CD4-positive, CD25-positive, alpha-beta regulatory T cell (primary cell): ENCODE measurements around the gene SOX6. TPM values are rescaled to one million over a fixed set of nuclear protein-coding genes. Genes with fewer than 3 reads are reported as not detected.

ENCODE experiments used
- ATAC-seq, 2 donors: fragments of 150-1000 bp; cut with Tn5 transposase; one replicate each; pipeline ENCODE4 v1.10.0; 2021; ENCODE audit warnings: low read depth in 2 of 2, moderate number of reproducible peaks in 2 of 2, moderate library complexity in 1 of 2
- DNase-seq, 3 donors: peaks; one replicate each; pipeline versions ENCODE4 v3.0.0 to v3.0.0-alpha.2; 2012 to 2022; ENCODE audit warnings: mixed read lengths in 1 of 3
- H3K27ac ChIP-seq: one replicate; pipeline ENCODE4 v1.7.0; 2013; ENCODE audit warnings: mild to moderate bottlenecking, low read length; ENCODE audit not compliant: insufficient read depth, poor library complexity, severe bottlenecking
- H3K27me3 ChIP-seq: one replicate; pipeline ENCODE4 v1.7.0; 2013; ENCODE audit warnings: low read length; ENCODE audit not compliant: control insufficient read depth, insufficient read depth
- H3K36me3 ChIP-seq: one replicate; pipeline ENCODE4 v1.7.0; 2013; ENCODE audit warnings: mild to moderate bottlenecking, low read length, moderate library complexity; ENCODE audit not compliant: control insufficient read depth, insufficient read depth
- H3K4me1 ChIP-seq: 2 replicates; pipeline ENCODE4 v1.7.0; 2013; ENCODE audit warnings: mild to moderate bottlenecking, low read length; ENCODE audit not compliant: insufficient read depth, control insufficient read depth, poor library complexity, severe bottlenecking
- H3K4me3 ChIP-seq: one replicate; pipeline ENCODE4 v1.7.0; 2013; ENCODE audit warnings: low read depth, mild to moderate bottlenecking, low read length, moderate library complexity
- H3K9me3 ChIP-seq, 2 experiments: 1 replicate in 1 of 2; 2 replicates in 1 of 2; pipeline ENCODE4 v1.7.0; 2013; ENCODE audit warnings: low read length in 2 of 2, mild to moderate bottlenecking in 1 of 2, moderate library complexity in 1 of 2; ENCODE audit not compliant: control insufficient read depth in 2 of 2
- H3K27ac Mint-ChIP-seq, 3 donors: one replicate each; pipeline ENCODE4 v1.8.0; 2020 to 2022; ENCODE audit warnings: mild to moderate bottlenecking in 3 of 3, mixed read lengths in 3 of 3, moderate library complexity in 2 of 3
- H3K27me3 Mint-ChIP-seq: one replicate; pipeline ENCODE4 v1.8.0; 2022; ENCODE audit warnings: mild to moderate bottlenecking, mixed read lengths
- H3K36me3 Mint-ChIP-seq: one replicate; pipeline ENCODE4 v1.8.0; 2020; ENCODE audit warnings: mixed read lengths
- H3K4me1 Mint-ChIP-seq, 4 donors: one replicate each; pipeline ENCODE4 v1.8.0; 2020 to 2022; ENCODE audit warnings: mixed read lengths in 4 of 4, mild to moderate bottlenecking in 1 of 4
- H3K4me3 Mint-ChIP-seq, 4 donors: one replicate each; pipeline ENCODE4 v1.8.0; 2020 to 2022; ENCODE audit warnings: mild to moderate bottlenecking in 4 of 4, mixed read lengths in 4 of 4, moderate library complexity in 3 of 4
- H3K9me3 Mint-ChIP-seq, 7 donors: one replicate each; pipeline ENCODE4 v1.8.0; 2020 to 2022; ENCODE audit warnings: mixed read lengths in 7 of 7, mild to moderate bottlenecking in 3 of 7, moderate library complexity in 2 of 7
- polyA plus RNA-seq, 4 donors: library from polyadenylated mRNA; unstranded; fragments of 300-500 nt; fragmentation: Illumina TruSeq; gene quantifications; one replicate each; pipeline ENCODE4 v1.2.3, GENCODE V29; 2021
- total RNA-seq: library from RNA; stranded (reverse); gene quantifications from one replicate; pipeline ENCODE4 v1.2.3, GENCODE V29; 2022

SOX6 gene
- total and polyA plus RNA-seq, 5 donors from 2014 or later, result 0.05 TPM; not detected in 4

- Mint-ChIP-seq H3K9me3 (peaks cover 0 to 3% (median 0%) of the 10 kb centered on the region in 7 donors), H3K36me3 (no peaks in the 10 kb centered on the region), H3K4me1 (no peaks in the 10 kb centered on the region), H3K4me3 (no peak overlapping the region), H3K27me3 (no peaks in the 10 kb centered on the region), H3K27ac (no peak overlapping the region)
- Histone ChIP-seq H3K36me3 (no peaks in the 10 kb centered on the region), H3K27me3 (no peaks in the 10 kb centered on the region), H3K9me3 (no peaks in the 10 kb centered on the region), H3K27ac (no peak overlapping the region), H3K4me1 (no peaks in the 10 kb centered on the region), H3K4me3 (no peak overlapping the region)
- DNase-seq, result no peak
- ATAC-seq, result no peak
These were observed 344.1 kb downstream of the SOX6 start for GRCh38 chr11:16012125-16012751.

- ATAC-seq (no peak), DNase-seq (no peak)
- Histone ChIP-seq H3K27ac (no peak overlapping the region), H3K4me1 (no peaks in the 10 kb centered on the region), H3K27me3 (no peaks in the 10 kb centered on the region), H3K9me3 (no peaks in the 10 kb centered on the region), H3K4me3 (no peak overlapping the region), H3K36me3 (no peaks in the 10 kb centered on the region)
- Mint-ChIP-seq H3K4me3 (no peak overlapping the region), H3K4me1 (no peaks in the 10 kb centered on the region), H3K27me3 (no peaks in the 10 kb centered on the region), H3K27ac (no peak overlapping the region), H3K9me3 (peaks cover 0 to 3% (median 0%) of the 10 kb centered on the region in 7 donors), H3K36me3 (no peaks in the 10 kb centered on the region)
These were observed 344.9 kb downstream of the SOX6 start for GRCh38 chr11:16011396-16011795.

GRCh38 chr11:16009021-16009420 lies 347.3 kb downstream of the SOX6 start:
- Mint-ChIP-seq H3K4me3 (no peak overlapping the region), H3K9me3 (peaks cover 0 to 3% (median 0%) of the 10 kb centered on the region in 7 donors), H3K4me1 (no peaks in the 10 kb centered on the region), H3K27ac (no peak overlapping the region), H3K36me3 (no peaks in the 10 kb centered on the region), H3K27me3 (no peaks in the 10 kb centered on the region)
- DNase-seq (no peak), ATAC-seq (no peak)
- no peaks in the 10 kb centered on the region for H3K36me3 ChIP-seq
- no peak overlapping the region for H3K27ac ChIP-seq
- no peaks in the 10 kb centered on the region for H3K4me1 ChIP-seq
- no peak overlapping the region for H3K4me3 ChIP-seq
- H3K27me3 ChIP-seq, result no peaks in the 10 kb centered on the region
- H3K9me3 ChIP-seq, result no peaks in the 10 kb centered on the region

- no peak for DNase-seq
- Histone ChIP-seq H3K4me1 (no peaks in the 10 kb centered on the region), H3K4me3 (no peak overlapping the region), H3K36me3 (no peaks in the 10 kb centered on the region), H3K27me3 (no peaks in the 10 kb centered on the region), H3K9me3 (no peaks in the 10 kb centered on the region), H3K27ac (no peak overlapping the region)
- Mint-ChIP-seq H3K9me3 (peaks cover 0 to 3% (median 0%) of the 10 kb centered on the region in 7 donors), H3K36me3 (no peaks in the 10 kb centered on the region), H3K27me3 (no peaks in the 10 kb centered on the region), H3K27ac (no peak overlapping the region), H3K4me3 (no peak overlapping the region), H3K4me1 (no peaks in the 10 kb centered on the region)
- no peak for ATAC-seq
These were observed 348.8 kb downstream of the SOX6 start for GRCh38 chr11:16007514-16007913.

- H3K27me3 Mint-ChIP-seq, result peaks cover 5% of the 10 kb centered on the region
- no peak for ATAC-seq
- H3K27ac Mint-ChIP-seq, result no peak overlapping the region
These were observed 353.4 kb downstream of the SOX6 start for GRCh38 chr11:16002942-16003341.

GRCh38 chr11:16001899-16002426 lies 354.4 kb downstream of the SOX6 start:
- Histone ChIP-seq H3K27me3 (no peaks in the 10 kb centered on the region), H3K4me3 (no peak overlapping the region), H3K4me1 (no peaks in the 10 kb centered on the region), H3K36me3 (no peaks in the 10 kb centered on the region), H3K9me3 (no peaks in the 10 kb centered on the region), H3K27ac (no peak overlapping the region)
- DNase-seq (no peak), ATAC-seq (no peak)
- H3K27ac Mint-ChIP-seq, result no peak overlapping the region
- H3K27me3 Mint-ChIP-seq, result peaks cover 5% of the 10 kb centered on the region
- H3K9me3 Mint-ChIP-seq, result peaks cover 0 to 2% (median 0%) of the 10 kb centered on the region in 7 donors
- no peaks in the 10 kb centered on the region for H3K36me3 Mint-ChIP-seq
- H3K4me3 Mint-ChIP-seq, result no peak overlapping the region
- no peaks in the 10 kb centered on the region for H3K4me1 Mint-ChIP-seq

More at GRCh38 chr11:16002942-16003341, 353.4 kb downstream of the SOX6 start:
- Mint-ChIP-seq H3K36me3 (no peaks in the 10 kb centered on the region), H3K9me3 (peaks cover 0 to 2% (median 0%) of the 10 kb centered on the region in 7 donors), H3K4me3 (no peak overlapping the region), H3K4me1 (no peaks in the 10 kb centered on the region)
- no peak overlapping the region for H3K27ac ChIP-seq
- H3K4me1 ChIP-seq, result no peaks in the 10 kb centered on the region
- no peaks in the 10 kb centered on the region for H3K36me3 ChIP-seq
- H3K27me3 ChIP-seq, result no peaks in the 10 kb centered on the region
- no peaks in the 10 kb centered on the region for H3K9me3 ChIP-seq
- H3K4me3 ChIP-seq, result no peak overlapping the region
- DNase-seq, result no peak

GRCh38 chr11:16001044-16001568 lies 355.2 kb downstream of the SOX6 start:
- Histone ChIP-seq H3K27me3 (no peaks in the 10 kb centered on the region), H3K36me3 (no peaks in the 10 kb centered on the region), H3K9me3 (no peaks in the 10 kb centered on the region), H3K4me1 (no peaks in the 10 kb centered on the region), H3K4me3 (no peak overlapping the region), H3K27ac (no peak overlapping the region)
- H3K36me3 Mint-ChIP-seq, result no peaks in the 10 kb centered on the region
- ATAC-seq, result no peak
- H3K27ac Mint-ChIP-seq, result no peak overlapping the region
- peaks cover 5% of the 10 kb centered on the region for H3K27me3 Mint-ChIP-seq
- H3K9me3 Mint-ChIP-seq, result peaks cover 0 to 2% (median 0%) of the 10 kb centered on the region in 7 donors
- no peak overlapping the region for H3K4me3 Mint-ChIP-seq
- H3K4me1 Mint-ChIP-seq, result no peaks in the 10 kb centered on the region
- no peak for DNase-seq

GRCh38 chr11:16000065-16000464 lies 356.3 kb downstream of the SOX6 start:
- H3K27ac Mint-ChIP-seq, result no peak overlapping the region
- no peaks in the 10 kb centered on the region for H3K36me3 Mint-ChIP-seq
- no peaks in the 10 kb centered on the region for H3K36me3 ChIP-seq
- H3K27me3 Mint-ChIP-seq, result peaks cover 5% of the 10 kb centered on the region
- H3K9me3 Mint-ChIP-seq, result peaks cover 0 to 4% (median 0%) of the 10 kb centered on the region in 7 donors
- no peaks in the 10 kb centered on the region for H3K4me1 ChIP-seq
- ATAC-seq (no peak), DNase-seq (no peak)
- no peaks in the 10 kb centered on the region for H3K4me1 Mint-ChIP-seq
- H3K4me3 Mint-ChIP-seq, result no peak overlapping the region
- H3K27me3 ChIP-seq, result no peaks in the 10 kb centered on the region
- no peak overlapping the region for H3K27ac ChIP-seq
- no peak overlapping the region for H3K4me3 ChIP-seq
- no peaks in the 10 kb centered on the region for H3K9me3 ChIP-seq
